Measurements from ENCODE around the gene MUC20.
"Not testable (repeated sequence)": the region's sequence is repeated elsewhere in the genome, so short reads cannot be mapped to it uniquely, and the experiment has no call there.

DNA sequence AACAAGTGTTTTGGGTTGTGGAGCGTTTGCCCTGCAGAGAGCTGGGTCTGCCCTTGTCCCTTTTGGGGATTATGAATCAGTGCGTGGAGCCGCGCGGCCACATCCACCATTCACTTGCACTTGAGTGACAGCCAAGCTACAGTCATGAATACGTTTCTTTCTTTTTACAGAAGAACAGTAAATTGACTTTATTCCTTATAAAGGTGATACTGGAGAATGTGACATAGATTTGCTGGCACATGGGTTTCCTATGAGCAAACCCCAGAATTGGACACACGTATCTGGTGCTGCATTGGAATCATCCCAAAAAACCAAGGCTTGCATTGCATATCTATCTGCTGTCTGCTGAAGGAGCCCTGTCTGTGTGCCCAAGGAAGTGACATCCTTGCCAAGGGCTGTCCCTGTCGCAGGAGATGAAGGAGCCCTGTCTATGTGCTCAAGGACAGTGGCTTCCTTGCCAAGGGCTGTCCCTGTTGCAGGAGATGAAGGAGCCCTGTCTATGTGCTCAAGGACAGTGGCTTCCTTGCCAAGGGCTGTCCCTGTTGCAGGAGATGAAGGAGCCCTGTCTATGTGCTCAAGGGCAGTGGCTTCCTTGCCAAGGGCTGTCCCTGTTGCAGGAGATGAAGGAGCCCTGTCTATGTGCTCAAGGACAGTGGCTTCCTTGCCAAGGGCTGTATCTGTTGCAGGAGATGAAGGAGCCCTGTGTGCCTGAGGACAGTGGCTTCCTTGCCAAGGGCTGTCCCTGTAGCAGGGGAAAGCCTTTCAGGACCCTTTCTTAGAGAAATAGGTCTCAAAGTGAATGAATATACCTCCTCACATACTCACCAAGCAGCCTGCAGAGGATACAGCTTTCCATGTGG is 26.3 kb upstream of the MUC20 start:
- TF ChIP-seq, protein P1, sequence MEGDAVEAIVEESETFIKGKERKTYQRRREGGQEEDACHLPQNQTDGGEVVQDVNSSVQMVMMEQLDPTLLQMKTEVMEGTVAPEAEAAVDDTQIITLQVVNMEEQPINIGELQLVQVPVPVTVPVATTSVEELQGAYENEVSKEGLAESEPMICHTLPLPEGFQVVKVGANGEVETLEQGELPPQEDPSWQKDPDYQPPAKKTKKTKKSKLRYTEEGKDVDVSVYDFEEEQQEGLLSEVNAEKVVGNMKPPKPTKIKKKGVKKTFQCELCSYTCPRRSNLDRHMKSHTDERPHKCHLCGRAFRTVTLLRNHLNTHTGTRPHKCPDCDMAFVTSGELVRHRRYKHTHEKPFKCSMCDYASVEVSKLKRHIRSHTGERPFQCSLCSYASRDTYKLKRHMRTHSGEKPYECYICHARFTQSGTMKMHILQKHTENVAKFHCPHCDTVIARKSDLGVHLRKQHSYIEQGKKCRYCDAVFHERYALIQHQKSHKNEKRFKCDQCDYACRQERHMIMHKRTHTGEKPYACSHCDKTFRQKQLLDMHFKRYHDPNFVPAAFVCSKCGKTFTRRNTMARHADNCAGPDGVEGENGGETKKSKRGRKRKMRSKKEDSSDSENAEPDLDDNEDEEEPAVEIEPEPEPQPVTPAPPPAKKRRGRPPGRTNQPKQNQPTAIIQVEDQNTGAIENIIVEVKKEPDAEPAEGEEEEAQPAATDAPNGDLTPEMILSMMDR (optimal IDR thresholded peaks at IDR 0.05 in 1 of 3, IDR thresholded peaks at IDR 0.05 in 1 of 3, conservative IDR thresholded peaks at IDR 0.05 in 1 of 3; ENCODE audit: extremely low read depth in 1 of 3, insufficient read depth in 2 of 3, low read length in 3 of 3): not testable (repeated sequence)
- not testable (repeated sequence) for TF ChIP-seq EZH2 (IDR thresholded peaks at IDR 0.05; ENCODE audit: low read length)

Data from keratinocyte (primary cell).